IMR-90 (cell line): Measurements from ENCODE around the gene PDE4A. TPM values are rescaled to one million over a fixed set of nuclear protein-coding genes. Genes with fewer than 3 reads are reported as not detected.

Source experiments
- ATAC-seq: fragments of 200-7000 bp; cut with Tn5 transposase; 2 replicates; pipeline ENCODE4 v1.9.1; 2020; ENCODE audit warnings: low read depth, mild to moderate bottlenecking, moderate library complexity
- BruUV-seq: library from RNA; stranded (reverse); fragments of 400-500 nt; replicated peaks from 2 replicates; lab custom pipeline; 2021; lab: Mats Ljungman, UMichigan
- CTCF ChIA-PET: fragments of 300-600 bp; formaldehyde crosslinking; extraction: SDS; loops from one replicate; lab custom pipeline; 2021; ENCODE audit warnings: antibody characterized with exemption; lab: Yijun Ruan, JAX
- POLR2A ChIA-PET: fragments of 300-600 bp; sonication (Branson Sonifier 250); formaldehyde crosslinking; loops from one replicate; lab custom pipeline; 2022; ENCODE audit warnings: antibody characterized with exemption; ENCODE audit not compliant: unreplicated experiment; lab: Charles Lee
- DNase-seq: peaks from one replicate; pipeline ENCODE4 v3.0.0; 2013
- H2AFZ ChIP-seq: replicated peaks from 2 replicates; pipeline ENCODE3; 2013; ENCODE audit warnings: low read length, mild to moderate bottlenecking; ENCODE audit not compliant: poor library complexity
- H2AK5ac ChIP-seq: 2 replicates; pipeline ENCODE4 v1.6.1; 2013; ENCODE audit warnings: low read depth, low read length, inconsistent platforms
- H2AK9ac ChIP-seq: replicated peaks from 2 replicates; pipeline ENCODE3; 2013; ENCODE audit warnings: mild to moderate bottlenecking, low read depth, low read length, moderate library complexity; ENCODE audit not compliant: poor library complexity
- H2BK120ac ChIP-seq: 2 replicates; pipeline ENCODE4 v1.6.1; 2013; ENCODE audit warnings: low read depth, low read length, inconsistent platforms
- H2BK15ac ChIP-seq: 3 replicates; pipeline ENCODE4 v1.6.1; 2013; ENCODE audit warnings: low read depth, low read length, inconsistent platforms
- H2BK20ac ChIP-seq: 2 replicates; pipeline ENCODE4 v1.6.1; 2013; ENCODE audit warnings: low read depth, mild to moderate bottlenecking, inconsistent platforms, low read length, moderate library complexity
- H2BK5ac ChIP-seq: 2 replicates; pipeline ENCODE4 v1.6.1; 2013; ENCODE audit warnings: mild to moderate bottlenecking, low read depth, low read length, inconsistent platforms; ENCODE audit not compliant: poor library complexity, severe bottlenecking
- H3K14ac ChIP-seq: replicated peaks from 2 replicates; pipeline ENCODE4 v1.6.1; 2013; ENCODE audit warnings: low read depth, low read length, inconsistent platforms
- H3K18ac ChIP-seq: 2 replicates; pipeline ENCODE4 v1.6.1; 2013; ENCODE audit warnings: low read depth, low read length, control low read depth
- H3K23ac ChIP-seq: 2 replicates; pipeline ENCODE4 v1.6.1; 2013; ENCODE audit warnings: low read depth, low read length, inconsistent platforms
- H3K27ac ChIP-seq: 2 replicates; pipeline ENCODE4 v1.5.1; 2013; ENCODE audit warnings: mild to moderate bottlenecking, control low read depth, low read length; ENCODE audit not compliant: insufficient read depth
- H3K27me3 ChIP-seq: 2 replicates; pipeline ENCODE4 v1.6.1; 2013; ENCODE audit warnings: low read length; ENCODE audit not compliant: control insufficient read depth, insufficient read depth
- H3K36me3 ChIP-seq: 2 replicates; pipeline ENCODE4 v1.6.1; 2013; ENCODE audit warnings: low read length, mixed read lengths; ENCODE audit not compliant: control insufficient read depth, insufficient read depth
- H3K4ac ChIP-seq: 2 replicates; pipeline ENCODE4 v1.6.1; 2013; ENCODE audit warnings: low read depth, low read length, inconsistent platforms
- H3K4me1 ChIP-seq: 2 replicates; pipeline ENCODE4 v1.6.1; 2013; ENCODE audit warnings: low read length, mixed read lengths; ENCODE audit not compliant: control insufficient read depth, insufficient read depth
- H3K4me2 ChIP-seq: 2 replicates; pipeline ENCODE4 v1.6.1; 2013; ENCODE audit warnings: low read depth, mild to moderate bottlenecking, control low read depth, low read length, moderate library complexity
- H3K4me3 ChIP-seq: 2 replicates; pipeline ENCODE4 v1.5.1; 2013; ENCODE audit warnings: low read depth, mild to moderate bottlenecking, control low read depth, low read length, moderate library complexity; ENCODE audit not compliant: insufficient read depth
- H3K56ac ChIP-seq: 2 replicates; pipeline ENCODE4 v1.6.1; 2013; ENCODE audit warnings: low read length, inconsistent platforms; ENCODE audit not compliant: insufficient read depth; ENCODE audit errors: extremely low read depth
- H3K79me1 ChIP-seq, 2 experiments: 2 replicates each; pipeline ENCODE4 v1.6.1; 2013; ENCODE audit warnings: low read length in 2 of 2, inconsistent platforms in 1 of 2, low read depth in 1 of 2
- H3K9ac ChIP-seq: 2 replicates; pipeline ENCODE4 v1.6.1; 2013; ENCODE audit warnings: low read depth, low read length, control low read depth
- H3K9me1 ChIP-seq: 2 replicates; pipeline ENCODE4 v1.6.1; 2013; ENCODE audit warnings: low read length, inconsistent platforms; ENCODE audit not compliant: insufficient read depth
- H3K9me3 ChIP-seq: 2 replicates; pipeline ENCODE4 v1.6.1; 2013; ENCODE audit warnings: low read length; ENCODE audit not compliant: control insufficient read depth, insufficient read depth
- H4K20me1 ChIP-seq: 2 replicates; pipeline ENCODE4 v1.6.1; 2013; ENCODE audit warnings: low read length, inconsistent platforms; ENCODE audit not compliant: insufficient read depth
- H4K5ac ChIP-seq: 2 replicates; pipeline ENCODE4 v1.6.1; 2013; ENCODE audit warnings: mild to moderate bottlenecking, low read depth, low read length, control low read depth
- H4K8ac ChIP-seq, 2 experiments: 2 replicates each; pipeline ENCODE4 v1.6.1; 2013; ENCODE audit warnings: low read depth in 2 of 2, low read length in 2 of 2, control low read depth in 1 of 2, inconsistent platforms in 1 of 2
- H4K91ac ChIP-seq: 2 replicates; pipeline ENCODE4 v1.6.1; 2013; ENCODE audit warnings: low read depth, low read length, inconsistent platforms; ENCODE audit not compliant: insufficient read depth
- WGBS, 2 experiments: methylation state at CpG; one replicate each; pipeline versions ENCODE4 v1.1.5 to v1.1.7; 2013; ENCODE audit warnings: missing lambda C conversion rate in 2 of 2; ENCODE audit not compliant: insufficient read length in 1 of 2; ENCODE audit errors: extremely low coverage in 2 of 2; 5-methylcytosine and 5-hydroxymethylcytosine counted together
- dilution Hi-C: fragments of 300-500 bp; cut with HindIII; formaldehyde crosslinking; loops from one replicate; pipeline ENCODE4 v1.14.3; 2018; ENCODE audit warnings: low sequenced_read_pairs; ENCODE audit not compliant: unreplicated experiment
- in situ Hi-C: fragments of 300-500 bp; cut with MboI; formaldehyde crosslinking; loops from 3 replicates; pipeline ENCODE4 v1.14.3; 2019; ENCODE audit warnings: low sequenced_read_pairs, inconsistent platforms, mixed read lengths
- intact Hi-C: fragments of 100-400 bp; cut with micrococcal nuclease; formaldehyde crosslinking; loops from 2 replicates; pipeline ENCODE4 v1.10.0; 2022
- polyA plus RNA-seq, 3 experiments: library from polyadenylated mRNA; depleted of rRNA; stranded (reverse); fragments of >200 nt; gene quantifications; 2 replicates each; pipeline ENCODE4 v1.2.3, GENCODE V29; 2012; ENCODE audit warnings: low replicate concordance in 1 of 3
- total RNA-seq: library from RNA; depleted of rRNA; stranded (reverse); fragments of >200 nt; gene quantifications from 2 replicates; pipeline ENCODE4 v1.2.3, GENCODE V29; 2012
- TF ChIP-seq, protein P1 (sequence below): fragments of 150-350 bp; IDR thresholded peaks from 2 replicates; pipeline ENCODE4 v1.6.1; 2016; ENCODE audit warnings: low read depth, mild to moderate bottlenecking, low read length, moderate library complexity, borderline replicate concordance
- TF ChIP-seq, protein P2 (sequence below): conservative IDR thresholded peaks from 2 replicates; pipeline ENCODE4 v1.5.1; 2012; ENCODE audit warnings: mild to moderate bottlenecking, low read depth, low read length, improper control_type of control experiment

PDE4A gene
- total and polyA plus RNA-seq, 2 of the 4 experiments (the other 2 are of a cell fraction) = 1.8 to 7.0 TPM

DNA sequence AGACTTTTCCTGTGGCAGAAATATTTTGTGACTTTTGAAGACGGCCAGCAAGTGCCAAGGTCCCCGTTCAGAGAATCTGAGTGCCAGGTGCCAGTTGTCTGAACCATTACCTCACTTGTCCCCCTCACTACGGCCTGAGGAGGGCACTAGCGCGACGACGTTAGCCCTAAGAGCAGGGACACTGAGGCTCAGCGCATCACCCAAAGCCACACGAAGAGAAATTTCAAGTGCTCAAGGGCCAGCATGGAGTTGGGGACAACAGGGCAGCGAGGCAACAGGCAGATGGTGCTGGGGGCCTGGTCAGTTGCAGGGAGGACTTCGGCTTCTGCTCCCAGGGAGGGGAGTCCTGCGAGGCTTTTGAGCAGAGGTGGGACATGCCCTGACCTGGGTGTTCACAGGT lies 30.5 kb upstream of the PDE4A start:
- no peaks in the 10 kb centered on the region for H3K9me3 ChIP-seq
- H2BK5ac ChIP-seq = no peak overlapping the region
- H2AK9ac ChIP-seq = peak overlapping the region; percentile 13
- dilution Hi-C loops (no loop called here), in situ Hi-C loops (loop anchor here (5.0 to 10.0 kb wide), 2 partner anchors 128 to 465 kb away; no protein-coding TSS in a partner anchor), intact Hi-C loops (loop anchor here (1.0 kb wide), 3 partner anchors 121 to 459 kb away; no protein-coding TSS in a partner anchor)
- ChIA-PET POLR2A (no interaction called here), CTCF (interaction anchor here (1.2 to 2.6 kb wide), 4 partner anchors 119 to 459 kb away, joined by 4 to 12 read pairs (median 10); partner anchors contain the start of gene ICAM1)
- no peak overlapping the region for H2AFZ ChIP-seq
- H3K4ac ChIP-seq = no peak overlapping the region
- peaks cover 27% of the 10 kb centered on the region for H3K36me3 ChIP-seq
- H4K8ac ChIP-seq = no peak overlapping the region
- no peak overlapping the region for H3K18ac ChIP-seq
- no peak overlapping the region for H3K27ac ChIP-seq
- no peak overlapping the region for H4K91ac ChIP-seq
- no peak overlapping the region for H2BK20ac ChIP-seq
- H3K23ac ChIP-seq = no peak overlapping the region
- WGBS, 2 experiments = 70% methylated on average over 2 of the region's 12 CpGs; no CpG with 5 or more reads in 1 of the 2 experiments
- H3K9me1 ChIP-seq = no peaks in the 10 kb centered on the region
- no peak overlapping the region for H3K4me2 ChIP-seq
- H3K9ac ChIP-seq = no peak overlapping the region
- no TSS peak for BruUV-seq
- peaks cover 0 to 3% of the 10 kb centered on the region in 2 experiments; a peak in 1 of 4 replicates for H3K79me1 ChIP-seq
- H3K56ac ChIP-seq = no peak overlapping the region
- no peaks in the 10 kb centered on the region for H3K27me3 ChIP-seq
- DNase-seq (no peak), ATAC-seq (no peak)
- no peak overlapping the region for H3K4me3 ChIP-seq
- no peak overlapping the region for H3K14ac ChIP-seq
- H3K4me1 ChIP-seq = no peaks in the 10 kb centered on the region
- H4K20me1 ChIP-seq = peaks cover 17% of the 10 kb centered on the region
- no peak overlapping the region for H4K5ac ChIP-seq
- H2AK5ac ChIP-seq = no peak overlapping the region
- no peak overlapping the region for H2BK15ac ChIP-seq
- TF ChIP-seq, protein P1, sequence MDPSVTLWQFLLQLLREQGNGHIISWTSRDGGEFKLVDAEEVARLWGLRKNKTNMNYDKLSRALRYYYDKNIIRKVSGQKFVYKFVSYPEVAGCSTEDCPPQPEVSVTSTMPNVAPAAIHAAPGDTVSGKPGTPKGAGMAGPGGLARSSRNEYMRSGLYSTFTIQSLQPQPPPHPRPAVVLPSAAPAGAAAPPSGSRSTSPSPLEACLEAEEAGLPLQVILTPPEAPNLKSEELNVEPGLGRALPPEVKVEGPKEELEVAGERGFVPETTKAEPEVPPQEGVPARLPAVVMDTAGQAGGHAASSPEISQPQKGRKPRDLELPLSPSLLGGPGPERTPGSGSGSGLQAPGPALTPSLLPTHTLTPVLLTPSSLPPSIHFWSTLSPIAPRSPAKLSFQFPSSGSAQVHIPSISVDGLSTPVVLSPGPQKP = no peak
- TF ChIP-seq, protein P2, sequence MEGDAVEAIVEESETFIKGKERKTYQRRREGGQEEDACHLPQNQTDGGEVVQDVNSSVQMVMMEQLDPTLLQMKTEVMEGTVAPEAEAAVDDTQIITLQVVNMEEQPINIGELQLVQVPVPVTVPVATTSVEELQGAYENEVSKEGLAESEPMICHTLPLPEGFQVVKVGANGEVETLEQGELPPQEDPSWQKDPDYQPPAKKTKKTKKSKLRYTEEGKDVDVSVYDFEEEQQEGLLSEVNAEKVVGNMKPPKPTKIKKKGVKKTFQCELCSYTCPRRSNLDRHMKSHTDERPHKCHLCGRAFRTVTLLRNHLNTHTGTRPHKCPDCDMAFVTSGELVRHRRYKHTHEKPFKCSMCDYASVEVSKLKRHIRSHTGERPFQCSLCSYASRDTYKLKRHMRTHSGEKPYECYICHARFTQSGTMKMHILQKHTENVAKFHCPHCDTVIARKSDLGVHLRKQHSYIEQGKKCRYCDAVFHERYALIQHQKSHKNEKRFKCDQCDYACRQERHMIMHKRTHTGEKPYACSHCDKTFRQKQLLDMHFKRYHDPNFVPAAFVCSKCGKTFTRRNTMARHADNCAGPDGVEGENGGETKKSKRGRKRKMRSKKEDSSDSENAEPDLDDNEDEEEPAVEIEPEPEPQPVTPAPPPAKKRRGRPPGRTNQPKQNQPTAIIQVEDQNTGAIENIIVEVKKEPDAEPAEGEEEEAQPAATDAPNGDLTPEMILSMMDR = 0 out of 2 replicates have a peak, but pooled peaks have one; percentile 17
- H2BK120ac ChIP-seq = no peak overlapping the region
